ENCODE results near the gene DDAH1.

The DDAH1 gene

GRCh38 chr1:85440612-85441011, 24.3 kb downstream of the DDAH1 start:
- DNase-seq (ENCODE audit: low read depth in 2 of 2) = no peak

- DNase-seq (ENCODE audit: low read depth in 2 of 2) = no peak
Observed at GRCh38 chr1:85438353-85438752, 26.6 kb downstream of the DDAH1 start.

GRCh38 chr1:85437139-85437538, 27.8 kb downstream of the DDAH1 start:
- no peak for DNase-seq (ENCODE audit: low read depth in 2 of 2)

GRCh38 chr1:85433096-85433495, 31.9 kb downstream of the DDAH1 start:
- no peak for DNase-seq (ENCODE audit: low read depth in 2 of 2)

GRCh38 chr1:85428471-85429089, 36.4 kb downstream of the DDAH1 start:
- no peak for DNase-seq (ENCODE audit: low read depth in 2 of 2)

- no peak for DNase-seq (ENCODE audit: low read depth in 2 of 2)
Observed at GRCh38 chr1:85427849-85428248, 37.1 kb downstream of the DDAH1 start.

GRCh38 chr1:85427331-85427730, 37.6 kb downstream of the DDAH1 start:
- DNase-seq (ENCODE audit: low read depth in 2 of 2) = no peak

GRCh38 chr1:85421179-85421578, 43.8 kb downstream of the DDAH1 start:
- DNase-seq (ENCODE audit: low read depth in 2 of 2) = no peak

GRCh38 chr1:85420199-85420598, 44.8 kb downstream of the DDAH1 start:
- no peak for DNase-seq (ENCODE audit: low read depth in 2 of 2)

- DNase-seq (ENCODE audit: low read depth in 2 of 2) = no peak
Observed at GRCh38 chr1:85417876-85418275, 47.1 kb downstream of the DDAH1 start.

GRCh38 chr1:85417017-85417416, 47.9 kb downstream of the DDAH1 start:
- no peak for DNase-seq (ENCODE audit: low read depth in 2 of 2)

- DNase-seq (ENCODE audit: low read depth in 2 of 2) = no peak
Observed at GRCh38 chr1:85413169-85413568, 51.8 kb downstream of the DDAH1 start.

- DNase-seq (ENCODE audit: low read depth in 2 of 2) = no peak
Observed at GRCh38 chr1:85411567-85412305, 53.2 kb downstream of the DDAH1 start.

GRCh38 chr1:85409516-85409915, 55.4 kb downstream of the DDAH1 start:
- no peak for DNase-seq (ENCODE audit: low read depth in 2 of 2)

GRCh38 chr1:85407746-85408377, 57.1 kb downstream of the DDAH1 start:
- DNase-seq (ENCODE audit: low read depth in 2 of 2) = no peak

GRCh38 chr1:85406887-85407533, 57.9 kb downstream of the DDAH1 start:
- DNase-seq (ENCODE audit: low read depth in 2 of 2) = no peak

- DNase-seq (ENCODE audit: low read depth in 2 of 2) = no peak
Observed at GRCh38 chr1:85406081-85406480, 58.9 kb downstream of the DDAH1 start.

GRCh38 chr1:85404408-85404807, 60.6 kb downstream of the DDAH1 start:
- DNase-seq (ENCODE audit: low read depth in 2 of 2) = no peak

GRCh38 chr1:85398391-85399064, 66.4 kb downstream of the DDAH1 start:
- no peak for DNase-seq (ENCODE audit: low read depth in 2 of 2)

- no peak for DNase-seq (ENCODE audit: low read depth in 2 of 2)
Observed at GRCh38 chr1:85397490-85398032, 67.4 kb downstream of the DDAH1 start.

- DNase-seq (ENCODE audit: low read depth in 2 of 2) = no peak
Observed at GRCh38 chr1:85396194-85396593, 68.8 kb downstream of the DDAH1 start.

- no peak for DNase-seq (ENCODE audit: low read depth in 2 of 2)
Observed at GRCh38 chr1:85394130-85394529, 70.8 kb downstream of the DDAH1 start.
